Ovary (tissue), 3 donors: ENCODE data around the gene MRPS5.

Source experiments
- EP300 ChIP-seq: sonication (generic); formaldehyde crosslinking; IDR thresholded peaks from one replicate; pipeline ENCODE4 v1.6.1; 2017; ENCODE audit warnings: antibody characterized with exemption
- TF ChIP-seq, protein P1 (sequence below), 3 donors: fragments of 450-650 bp in 2 of 3; fragments of 200-600 bp in 1 of 3; IDR thresholded peaks; one replicate each; pipeline versions ENCODE4 v1.5.1 to v1.8.0; 2016 to 2022; ENCODE audit warnings: antibody characterized with exemption in 3 of 3, mild to moderate bottlenecking in 1 of 3
- donor health status: DM: no; HTN: no; CAD: no.

DNA sequence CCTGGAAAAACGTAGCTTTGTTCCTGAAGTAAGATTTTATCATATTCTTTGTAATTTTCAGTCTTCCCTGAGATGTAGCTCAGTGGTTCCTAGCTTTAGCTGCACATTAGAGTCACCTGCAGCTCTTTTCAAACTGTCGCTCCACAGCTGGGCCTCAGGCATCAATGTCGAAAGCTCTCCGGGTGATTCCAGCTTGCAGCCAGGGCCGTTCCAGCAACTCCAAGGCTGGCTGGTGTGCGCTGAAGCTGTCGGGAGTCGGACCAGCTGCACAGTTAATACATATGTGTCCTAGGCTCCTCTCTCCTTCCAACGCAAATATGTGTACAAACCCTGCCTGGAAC lies 43.4 kb upstream of the MRPS5 start:
- TF ChIP-seq, protein P1, sequence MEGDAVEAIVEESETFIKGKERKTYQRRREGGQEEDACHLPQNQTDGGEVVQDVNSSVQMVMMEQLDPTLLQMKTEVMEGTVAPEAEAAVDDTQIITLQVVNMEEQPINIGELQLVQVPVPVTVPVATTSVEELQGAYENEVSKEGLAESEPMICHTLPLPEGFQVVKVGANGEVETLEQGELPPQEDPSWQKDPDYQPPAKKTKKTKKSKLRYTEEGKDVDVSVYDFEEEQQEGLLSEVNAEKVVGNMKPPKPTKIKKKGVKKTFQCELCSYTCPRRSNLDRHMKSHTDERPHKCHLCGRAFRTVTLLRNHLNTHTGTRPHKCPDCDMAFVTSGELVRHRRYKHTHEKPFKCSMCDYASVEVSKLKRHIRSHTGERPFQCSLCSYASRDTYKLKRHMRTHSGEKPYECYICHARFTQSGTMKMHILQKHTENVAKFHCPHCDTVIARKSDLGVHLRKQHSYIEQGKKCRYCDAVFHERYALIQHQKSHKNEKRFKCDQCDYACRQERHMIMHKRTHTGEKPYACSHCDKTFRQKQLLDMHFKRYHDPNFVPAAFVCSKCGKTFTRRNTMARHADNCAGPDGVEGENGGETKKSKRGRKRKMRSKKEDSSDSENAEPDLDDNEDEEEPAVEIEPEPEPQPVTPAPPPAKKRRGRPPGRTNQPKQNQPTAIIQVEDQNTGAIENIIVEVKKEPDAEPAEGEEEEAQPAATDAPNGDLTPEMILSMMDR (IDR thresholded peaks at IDR 0.05), result no peak
- no peak for TF ChIP-seq EP300
